Endothelial cell of umbilical vein (primary cell): ENCODE results near the gene SLCO3A1. TPM values are rescaled to one million over a fixed set of nuclear protein-coding genes. Genes with fewer than 3 reads are reported as not detected.

Experiments used
- BruUV-seq: library from RNA; stranded (reverse); fragments of 400-500 nt; replicated peaks from 2 replicates; lab custom pipeline; 2021; lab: Mats Ljungman, UMichigan
- CTCF ChIA-PET: fragments of 300-600, 350-600 bp; sonication (Branson Sonifier 250); formaldehyde crosslinking; loops from one replicate; lab custom pipeline; 2021; ENCODE audit warnings: antibody characterized with exemption, inconsistent platforms; lab: Charles Lee
- POLR2A ChIA-PET: fragments of 300-600, 350-600 bp; sonication (Branson Sonifier 250); formaldehyde crosslinking; loops from one replicate; lab custom pipeline; 2021; ENCODE audit warnings: antibody characterized with exemption, inconsistent platforms; lab: Charles Lee
- DNase-seq: peaks from one replicate; pipeline ENCODE4 v3.0.0-alpha.2; 2011; ENCODE audit warnings: low read depth, low spot score
- FAIRE-seq: peaks from 2 replicates; lab custom pipeline; 2011; peaks lifted over from hg19 to GRCh38; lab: Jason Lieb, UNC
- H2AFZ ChIP-seq: 2 replicates; pipeline ENCODE4 v1.6.0; 2012; ENCODE audit warnings: low read depth, low read length, control low read depth, inconsistent platforms
- H3K27ac ChIP-seq: 2 replicates; pipeline ENCODE4 v1.5.1; 2011; ENCODE audit warnings: low read depth, mild to moderate bottlenecking, control low read depth, low read length, moderate library complexity; ENCODE audit not compliant: insufficient read depth
- H3K27me3 ChIP-seq, 2 experiments: 2 replicates each; pipeline versions ENCODE4 v1.6.0 to v1.6.1; 2011; ENCODE audit warnings: low read length in 2 of 2, mixed read lengths in 1 of 2; ENCODE audit not compliant: control insufficient read depth in 2 of 2, insufficient read depth in 2 of 2
- H3K36me3 ChIP-seq, 2 experiments: 2 replicates in 1 of 2; 3 replicates in 1 of 2; pipeline ENCODE4 v1.5.1; 2011; ENCODE audit warnings: low read length in 2 of 2, mild to moderate bottlenecking in 1 of 2, moderate library complexity in 1 of 2; ENCODE audit not compliant: control insufficient read depth in 2 of 2, insufficient read depth in 2 of 2; ENCODE audit errors: extremely low read depth in 1 of 2
- H3K4me1 ChIP-seq: 3 replicates; pipeline ENCODE4 v1.5.1; 2011; ENCODE audit warnings: mild to moderate bottlenecking, low read length; ENCODE audit not compliant: control insufficient read depth, insufficient read depth; ENCODE audit errors: extremely low read depth
- H3K4me2 ChIP-seq: 2 replicates; pipeline ENCODE4 v1.6.1; 2011; ENCODE audit warnings: low read length, control low read depth, mixed read lengths; ENCODE audit not compliant: insufficient read depth
- H3K4me3 ChIP-seq, 3 experiments: fragments of 200-600 bp in 1 of 3; sonication (generic), shearing (Covaris generic) in 1 of 3; replicated peaks in 1 of 3; 2 replicates each; pipeline ENCODE4 v1.5.1; 2011 to 2016; ENCODE audit warnings: control low read depth in 3 of 3, low read length in 3 of 3, mild to moderate bottlenecking in 2 of 3, inconsistent platforms in 1 of 3, low read depth in 1 of 3, moderate library complexity in 1 of 3; ENCODE audit not compliant: insufficient read depth in 1 of 3
- H3K79me2 ChIP-seq: 2 replicates; pipeline ENCODE4 v1.6.0; 2012; ENCODE audit warnings: low read length, inconsistent platforms; ENCODE audit not compliant: control insufficient read depth, insufficient read depth
- H3K9ac ChIP-seq: replicated peaks from 2 replicates; pipeline ENCODE3; 2011; ENCODE audit warnings: low read length, control low read depth; ENCODE audit not compliant: insufficient read depth; ENCODE audit errors: extremely low read depth
- H3K9me1 ChIP-seq: replicated peaks from 3 replicates; pipeline ENCODE4 v1.6.0; 2011; ENCODE audit warnings: mild to moderate bottlenecking, low read length; ENCODE audit not compliant: control insufficient read depth, insufficient read depth; ENCODE audit errors: extremely low read depth
- H3K9me3 ChIP-seq: replicated peaks from 2 replicates; pipeline ENCODE4 v1.5.1; 2012; ENCODE audit warnings: low read length, inconsistent platforms; ENCODE audit not compliant: control insufficient read depth, insufficient read depth
- H4K20me1 ChIP-seq: replicated peaks from 2 replicates; pipeline ENCODE3; 2011; ENCODE audit warnings: mild to moderate bottlenecking, low read length; ENCODE audit not compliant: control insufficient read depth, insufficient read depth; ENCODE audit errors: extremely low read depth
- CTCF ChIP-seq, 2 donors: IDR thresholded peaks; 1 replicate in 1 of 2; 2 replicates in 1 of 2; pipeline ENCODE4 v1.5.1; 2011; ENCODE audit warnings: low read length in 2 of 2, mild to moderate bottlenecking in 2 of 2, moderate library complexity in 2 of 2, control low read depth in 1 of 2, inconsistent platforms in 1 of 2, low read depth in 1 of 2; ENCODE audit not compliant: insufficient read depth in 1 of 2; ENCODE audit errors: extremely low read depth in 1 of 2
- EZH2 ChIP-seq: IDR thresholded peaks from 2 replicates; pipeline ENCODE4 v1.6.1; 2012; ENCODE audit warnings: borderline replicate concordance, low read depth, mild to moderate bottlenecking, moderate library complexity, low read length, inconsistent platforms; ENCODE audit not compliant: severe bottlenecking
- FOS ChIP-seq: IDR thresholded peaks from 2 replicates; pipeline ENCODE4 v1.6.1; 2011; ENCODE audit warnings: mild to moderate bottlenecking, low read length, moderate library complexity, borderline replicate concordance; ENCODE audit not compliant: insufficient read depth
- GATA2 ChIP-seq: IDR thresholded peaks from 2 replicates; pipeline ENCODE4 v1.7.0; 2011; ENCODE audit warnings: low read depth, mild to moderate bottlenecking, moderate library complexity, mixed read lengths, low read length; ENCODE audit not compliant: insufficient read length, insufficient read depth
- JUN ChIP-seq: IDR thresholded peaks from 2 replicates; pipeline ENCODE4 v1.6.1; 2011; ENCODE audit warnings: borderline replicate concordance, low read depth; ENCODE audit not compliant: insufficient read length, insufficient read depth
- MAX ChIP-seq: IDR thresholded peaks from 2 replicates; pipeline ENCODE4 v1.6.1; 2011; ENCODE audit not compliant: insufficient read depth, insufficient read length
- MYC ChIP-seq: IDR thresholded peaks from one replicate; pipeline ENCODE4 v1.6.1; 2011; ENCODE audit warnings: mild to moderate bottlenecking, low read depth, low read length
- POLR2A ChIP-seq: IDR thresholded peaks from 2 replicates; pipeline ENCODE4 v1.6.1; 2012; ENCODE audit warnings: low read depth, mild to moderate bottlenecking, control low read depth, low read length
- POLR2AphosphoS5 ChIP-seq: IDR thresholded peaks from 2 replicates; pipeline ENCODE4 v1.6.1; 2012; ENCODE audit warnings: low read depth, mild to moderate bottlenecking, control low read depth, low read length, moderate library complexity; ENCODE audit not compliant: insufficient read depth
- dilution Hi-C: fragments of 300-500 bp; cut with MboI; formaldehyde crosslinking; loops from one replicate; pipeline ENCODE4 v1.15.0; 2019; ENCODE audit warnings: low sequenced_read_pairs; ENCODE audit not compliant: extremely low pct_ligation_motif_present
- intact Hi-C: fragments of 100-400 bp; cut with micrococcal nuclease; formaldehyde crosslinking; loops from one replicate; pipeline ENCODE4 v1.10.0; 2022
- polyA plus RNA-seq, 4 experiments: library from polyadenylated mRNA; depleted of rRNA in 3 of 4; stranded (reverse) in 3 of 4; unstranded in 1 of 4; fragments of >200 nt; gene quantifications; 2 replicates each; pipeline versions ENCODE4 v1.2.1 to v1.2.3, GENCODE V29; 2011 to 2012; ENCODE audit warnings: missing spikeins in 1 of 4
- total RNA-seq: library from RNA; stranded (reverse); gene quantifications from 2 replicates; pipeline ENCODE4 v1.2.3, GENCODE V29; 2021

Gene SLCO3A1
- total and polyA plus RNA-seq, 2 donors (not counting 3 experiments of a cell fraction or from before 2014, with no cell fraction given) = 0.88 to 0.92 TPM

GRCh38 chr15:91983729-91984340 lies 130.3 kb downstream of the SLCO3A1 start:
- POLR2A ChIA-PET = no interaction called here
- DNase-seq (no peak), FAIRE-seq (no peak)
- H3K36me3 ChIP-seq = no peaks in the 10 kb centered on the region
- H3K9me3 ChIP-seq = peaks cover 5% of the 10 kb centered on the region
- no peaks in the 10 kb centered on the region for H3K4me1 ChIP-seq
- no peak overlapping the region for H3K27ac ChIP-seq
- no peak for TF ChIP-seq POLR2AphosphoS5
- no peak for TF ChIP-seq JUN
- no peak for TF ChIP-seq MAX
- TF ChIP-seq POLR2A = no peak
- TF ChIP-seq FOS = no peak
- TF ChIP-seq MYC = no peak
- TF ChIP-seq GATA2 = no peak
- TF ChIP-seq CTCF (IDR thresholded peaks at IDR 0.05; ENCODE audit: extremely low read depth in 1 of 2, insufficient read depth in 1 of 2, low read depth in 1 of 2, low read length in 2 of 2) = no peak
- no peak for TF ChIP-seq EZH2
- H3K79me2 ChIP-seq = no peaks in the 10 kb centered on the region
- dilution Hi-C loops (no loop called here), intact Hi-C loops (no loop called here)
- H2AFZ ChIP-seq = no peak overlapping the region
- BruUV-seq = no TSS peak
- H4K20me1 ChIP-seq = no peaks in the 10 kb centered on the region
- no peaks in the 10 kb centered on the region for H3K9me1 ChIP-seq
- no peak overlapping the region for H3K4me2 ChIP-seq
- no peak overlapping the region for H3K9ac ChIP-seq
- CTCF ChIA-PET = no interaction called here
- no peaks in the 10 kb centered on the region for H3K27me3 ChIP-seq
- no peak overlapping the region for H3K4me3 ChIP-seq
